ENCODE results near the gene AZI2.

The AZI2 gene

DNA sequence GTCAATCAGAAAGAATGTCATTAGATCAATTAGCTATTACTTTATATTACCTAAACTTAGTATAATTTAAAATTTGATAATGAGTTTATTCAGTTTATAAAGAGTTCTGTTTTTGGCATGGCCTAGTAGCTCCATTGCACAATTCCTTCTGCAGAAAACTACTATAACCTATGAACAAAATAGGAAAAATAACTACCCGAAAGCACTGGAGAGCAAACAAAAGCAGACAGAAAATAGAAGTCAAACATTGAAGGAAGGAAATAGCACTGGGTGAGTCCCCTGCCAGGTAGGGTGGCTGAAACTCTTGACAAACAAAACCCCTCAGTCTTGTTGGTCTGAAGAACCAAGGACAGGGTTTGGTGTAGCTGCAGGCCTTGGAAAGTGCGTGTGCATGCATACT is 69.7 kb downstream of the AZI2 start:
- H3K4me3 ChIP-seq (ENCODE audit: low read length), result no peak overlapping the region
- 100% methylated on average over 1 of the region's 2 CpGs for WGBS
- no peak overlapping the region for H3K27ac ChIP-seq (ENCODE audit: low read depth, low read length)
- no peaks in the 10 kb centered on the region for H3K9me3 ChIP-seq (ENCODE audit: insufficient read depth, low read depth, low read length)
- H3K9ac ChIP-seq (ENCODE audit: low read depth, low read length), result no peak overlapping the region
- H3K36me3 ChIP-seq (ENCODE audit: insufficient read depth, low read length), result peaks cover 8% of the 10 kb centered on the region; the same call in 1 of the 2 replicates
- H3K27me3 ChIP-seq (ENCODE audit: insufficient read depth, low read length), result no peaks in the 10 kb centered on the region
- no peaks in the 10 kb centered on the region for H3K4me1 ChIP-seq (ENCODE audit: insufficient read depth, low read length)

DNA sequence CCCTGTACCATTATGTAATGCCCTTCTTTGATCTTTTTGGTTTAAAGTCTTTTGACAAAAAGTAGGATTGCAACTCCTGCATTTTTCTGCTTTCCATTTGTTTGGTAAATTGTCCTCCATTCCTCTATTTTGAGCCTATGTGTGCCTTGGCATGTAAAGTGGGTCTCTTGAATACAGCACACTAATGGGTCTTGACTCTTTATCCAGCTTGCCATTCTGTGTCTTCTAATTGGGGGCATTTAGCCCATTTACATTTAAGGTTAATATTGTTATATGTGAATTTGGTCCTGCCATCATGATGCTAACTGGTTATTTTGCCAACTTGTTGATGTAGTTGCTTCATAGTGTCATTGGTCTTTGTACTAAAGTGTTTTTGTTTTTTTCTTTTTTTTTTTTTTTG is 74.8 kb downstream of the AZI2 start:
- Histone ChIP-seq H3K4me1 (ENCODE audit: insufficient read depth, low read length) (no peaks in the 10 kb centered on the region), H3K27ac (ENCODE audit: low read depth, low read length) (no peak overlapping the region), H3K4me3 (ENCODE audit: low read length) (no peak overlapping the region), H3K9ac (ENCODE audit: low read depth, low read length) (no peak overlapping the region), H3K36me3 (ENCODE audit: insufficient read depth, low read length) (peaks cover 8% of the 10 kb centered on the region), H3K9me3 (ENCODE audit: insufficient read depth, low read depth, low read length) (0 out of 2 replicates have a peak, but pooled peaks cover 9% of the 10 kb centered on the region), H3K27me3 (ENCODE audit: insufficient read depth, low read length) (no peaks in the 10 kb centered on the region)

Data from HUES64 (cell line).